Activated gamma-delta T cell treated with Interleukin-2 at 50 U/mL for 16 hours (primary cell): ENCODE measurements around the gene TTC29.

Experiments
- DNase-seq: peaks from one replicate; pipeline ENCODE4 v3.0.0-alpha.2; 2020

Gene TTC29, protein sequence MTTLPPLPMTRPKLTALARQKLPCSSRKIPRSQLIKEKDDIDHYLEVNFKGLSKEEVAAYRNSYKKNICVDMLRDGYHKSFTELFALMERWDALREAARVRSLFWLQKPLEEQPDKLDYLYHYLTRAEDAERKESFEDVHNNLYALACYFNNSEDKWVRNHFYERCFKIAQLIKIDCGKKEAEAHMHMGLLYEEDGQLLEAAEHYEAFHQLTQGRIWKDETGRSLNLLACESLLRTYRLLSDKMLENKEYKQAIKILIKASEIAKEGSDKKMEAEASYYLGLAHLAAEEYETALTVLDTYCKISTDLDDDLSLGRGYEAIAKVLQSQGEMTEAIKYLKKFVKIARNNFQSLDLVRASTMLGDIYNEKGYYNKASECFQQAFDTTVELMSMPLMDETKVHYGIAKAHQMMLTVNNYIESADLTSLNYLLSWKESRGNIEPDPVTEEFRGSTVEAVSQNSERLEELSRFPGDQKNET

GRCh38 chr4:146945556-146946374 lies at the start of gene TTC29:
TSS of gene TTC29 (minus strand) at chr4:146945864. CDS start at chr4:146939895, 5,969 bp downstream.
- DNase-seq: peak; percentile 76

GRCh38 chr4:146981651-146982050 lies 36.0 kb upstream of the TTC29 start:
- DNase-seq: no peak

GRCh38 chr4:146978641-146979040 lies 33.0 kb upstream of the TTC29 start:
- no peak for DNase-seq

DNA sequence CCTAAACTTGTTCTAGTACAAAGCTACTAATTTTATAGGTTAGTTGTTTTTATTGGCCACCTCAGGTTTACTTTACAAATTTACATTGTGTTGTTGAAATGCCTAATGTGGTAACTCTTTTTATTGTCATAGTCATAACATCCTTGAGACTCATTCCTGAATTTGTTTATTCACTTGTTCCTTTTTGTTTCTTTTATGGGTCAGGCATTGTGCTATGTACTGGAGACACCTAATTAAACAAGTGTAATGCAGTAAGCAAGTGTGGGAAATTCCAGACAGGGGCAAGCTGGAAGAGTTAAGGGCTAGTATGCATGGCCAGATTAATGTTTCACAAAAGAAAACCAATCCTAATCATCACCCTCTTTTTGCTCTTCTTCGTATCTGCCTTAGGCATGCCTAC lies 30.5 kb upstream of the TTC29 start:
- no peak for DNase-seq

- DNase-seq: no peak
Observed at GRCh38 chr4:146975527-146975926, 29.9 kb upstream of the TTC29 start.

- DNase-seq: no peak
Observed at GRCh38 chr4:146975036-146975435, 29.4 kb upstream of the TTC29 start.

GRCh38 chr4:146972036-146972435 lies 26.4 kb upstream of the TTC29 start:
- DNase-seq: no peak

DNA sequence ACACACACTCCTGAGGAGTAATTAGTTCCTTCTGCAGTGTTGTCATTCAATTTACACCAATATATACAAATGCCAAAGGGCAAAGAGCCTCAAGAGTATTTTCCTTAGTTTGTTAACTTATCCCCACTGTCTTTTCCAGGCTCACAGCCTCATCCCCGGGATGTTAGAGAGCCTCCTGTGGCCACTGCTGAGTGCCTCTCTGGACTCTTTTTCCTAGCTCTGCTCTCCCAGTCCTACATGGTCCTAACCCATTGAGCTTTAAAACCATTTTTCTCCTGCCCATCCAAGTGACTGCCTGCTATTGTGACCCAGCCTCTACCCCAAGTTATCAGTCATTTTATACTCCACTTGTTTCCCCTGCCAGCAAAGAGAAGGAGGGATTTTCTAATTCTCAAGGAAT lies 23.5 kb upstream of the TTC29 start:
- no peak for DNase-seq

GRCh38 chr4:146960634-146961033 lies 15.0 kb upstream of the TTC29 start:
- no peak for DNase-seq

DNA sequence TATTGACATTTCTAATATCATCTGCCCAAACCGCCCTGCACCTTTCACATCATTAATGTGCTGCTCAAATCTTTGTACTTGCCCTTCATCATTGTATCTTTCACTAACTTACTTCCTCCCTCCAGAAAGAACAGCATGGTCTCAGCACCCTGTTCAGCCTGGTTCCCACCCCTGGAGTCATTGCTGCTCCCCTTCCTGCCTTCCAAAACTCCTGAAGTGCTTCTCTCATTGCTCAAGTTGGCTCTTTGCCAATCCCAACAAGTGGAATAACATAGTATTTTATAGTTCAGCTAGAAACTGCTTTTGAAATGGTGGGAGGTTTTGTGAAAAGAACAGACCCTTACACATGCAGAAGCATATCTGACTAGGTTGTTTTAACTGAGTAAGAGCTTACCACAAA lies 14.0 kb upstream of the TTC29 start:
- no peak for DNase-seq

- no peak for DNase-seq
Observed at GRCh38 chr4:146957237-146957636, 11.6 kb upstream of the TTC29 start.

GRCh38 chr4:146952896-146953295 lies 7.2 kb upstream of the TTC29 start:
- DNase-seq: no peak

GRCh38 chr4:146949559-146949958 lies 3.9 kb upstream of the TTC29 start:
- DNase-seq: no peak

DNA sequence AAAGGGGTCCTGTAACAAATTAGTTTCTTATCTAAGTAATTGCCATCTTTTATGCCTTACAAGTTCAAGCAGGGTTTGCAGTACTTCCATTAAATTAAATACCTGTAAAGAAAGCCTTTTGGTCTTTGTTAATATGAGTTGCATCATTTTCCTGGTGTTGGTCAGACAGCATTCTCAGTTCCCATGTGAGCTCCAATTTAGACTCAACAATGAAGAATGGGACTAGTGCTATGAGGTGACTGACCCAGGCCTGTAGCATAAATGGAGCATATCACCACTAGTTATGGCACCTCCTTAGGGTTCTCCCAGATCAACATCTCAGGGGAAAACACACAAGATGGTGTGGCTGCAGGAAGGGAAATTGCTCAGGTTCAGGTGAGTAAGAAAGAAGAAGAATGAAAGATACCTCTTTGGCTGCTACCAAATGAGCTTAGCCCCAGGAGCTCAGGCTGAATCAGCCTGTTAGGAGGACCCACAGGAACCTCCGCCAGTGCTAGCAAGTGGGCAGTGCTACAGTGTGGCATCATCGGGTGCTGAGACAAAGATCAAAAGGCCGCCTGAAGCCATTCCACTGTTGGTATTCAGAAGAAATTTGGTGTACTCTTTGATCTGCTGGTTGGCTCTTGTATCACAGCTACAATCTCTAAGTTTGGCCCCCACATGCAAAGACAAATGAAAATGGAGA lies 1.8 kb downstream of the TTC29 start:
- DNase-seq: no peak

DNA sequence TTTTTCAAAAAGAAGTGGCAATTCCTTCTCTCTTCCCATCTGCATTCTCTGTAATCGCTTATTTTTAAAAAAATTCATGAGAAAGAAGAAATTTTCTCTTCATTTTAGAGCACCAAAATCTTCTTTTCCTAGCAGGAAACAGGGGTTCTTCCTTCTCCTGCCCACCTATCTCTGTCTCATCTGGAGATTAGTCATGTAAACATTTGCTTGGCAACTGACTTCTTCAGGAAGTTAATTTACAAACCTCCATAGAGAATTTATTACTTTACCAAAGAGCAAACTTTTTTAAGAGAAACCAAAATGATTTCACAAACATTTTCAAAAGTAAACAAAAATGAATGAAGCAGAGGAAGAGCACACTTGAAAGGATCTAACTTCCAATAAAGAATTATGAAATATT lies 13.5 kb downstream of the TTC29 start:
- DNase-seq: no peak

- no peak for DNase-seq
Observed at GRCh38 chr4:146930673-146931072, 15.0 kb downstream of the TTC29 start.

DNA sequence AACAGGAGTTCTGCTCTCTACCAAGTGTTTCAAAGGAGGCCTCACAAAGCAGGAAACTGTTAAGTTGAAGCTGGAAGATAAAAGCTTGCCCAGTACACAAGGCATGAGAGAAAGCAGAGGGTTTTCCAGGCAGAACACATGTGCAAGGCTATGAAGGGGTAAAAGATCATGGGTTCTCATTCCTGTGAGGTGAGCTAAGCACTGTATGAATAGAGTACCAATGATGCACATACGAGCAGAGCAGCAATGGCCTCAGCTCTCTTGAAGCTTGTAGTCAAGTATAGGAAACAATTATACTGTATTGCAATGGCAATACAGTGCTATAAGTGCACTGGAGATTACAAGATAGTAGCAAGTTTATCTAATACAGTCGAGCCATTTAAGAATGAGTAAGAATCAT lies 18.0 kb downstream of the TTC29 start:
- DNase-seq: no peak

- no peak for DNase-seq
Observed at GRCh38 chr4:146916479-146917076, 29.1 kb downstream of the TTC29 start.

DNA sequence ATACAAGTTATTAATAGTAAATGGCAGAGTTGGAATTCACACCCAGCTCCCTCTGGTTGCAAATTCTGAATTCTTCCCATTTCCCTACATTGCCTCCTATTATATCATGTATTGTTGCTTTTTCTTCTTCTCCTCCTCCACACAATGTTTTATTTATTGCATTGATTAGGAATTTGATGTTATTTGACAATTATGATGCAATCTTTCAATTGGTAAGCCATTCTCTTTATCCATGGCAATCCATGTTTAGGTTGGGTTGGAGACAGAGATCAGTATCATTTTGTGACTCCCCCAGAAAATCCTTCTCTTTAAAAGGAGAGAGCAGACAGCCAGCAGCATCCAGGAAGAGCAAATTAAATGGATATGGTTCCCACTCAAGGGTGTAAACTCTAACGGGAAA lies 30.5 kb downstream of the TTC29 start:
- no peak for DNase-seq

DNA sequence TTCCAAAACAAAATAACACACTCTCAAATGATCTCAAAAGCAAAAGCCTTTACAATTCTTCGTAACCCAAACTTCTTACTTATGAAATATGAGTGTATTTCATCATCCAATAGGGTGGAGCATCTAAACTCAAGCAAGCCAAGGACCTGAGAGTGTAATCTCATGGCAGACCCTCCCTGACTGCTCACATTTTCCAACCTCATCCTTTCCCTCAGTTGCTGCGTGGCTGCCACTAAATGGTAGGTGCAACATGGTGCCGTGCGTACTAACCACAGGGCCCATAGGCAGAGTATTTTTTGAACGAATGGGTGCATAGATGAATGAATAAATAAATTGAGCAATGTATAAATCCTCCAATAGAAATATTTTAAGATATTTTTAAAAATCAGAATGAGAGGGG lies 45.4 kb downstream of the TTC29 start:
- no peak for DNase-seq

DNA sequence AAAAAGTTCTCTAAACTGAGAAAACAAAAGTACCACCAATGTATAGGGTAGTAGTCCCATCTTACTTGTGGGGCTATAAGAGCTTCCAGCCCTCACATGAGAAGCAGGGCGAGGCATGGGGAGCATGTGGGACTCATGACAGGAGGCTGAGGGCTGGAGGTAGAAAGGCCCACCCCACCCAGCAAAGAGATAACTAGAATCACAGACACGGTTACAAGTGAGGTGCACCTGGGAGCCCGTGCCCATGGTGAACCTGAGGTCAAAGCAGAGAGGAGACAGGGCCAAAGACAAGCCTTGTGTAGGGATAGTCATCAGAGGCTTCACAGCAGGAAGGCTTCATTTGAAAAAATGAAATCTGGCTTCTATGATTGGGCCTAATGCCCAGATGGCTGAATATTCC lies 55.4 kb downstream of the TTC29 start:
- no peak for DNase-seq

GRCh38 chr4:146883070-146883469 lies 62.6 kb downstream of the TTC29 start:
- no peak for DNase-seq

DNA sequence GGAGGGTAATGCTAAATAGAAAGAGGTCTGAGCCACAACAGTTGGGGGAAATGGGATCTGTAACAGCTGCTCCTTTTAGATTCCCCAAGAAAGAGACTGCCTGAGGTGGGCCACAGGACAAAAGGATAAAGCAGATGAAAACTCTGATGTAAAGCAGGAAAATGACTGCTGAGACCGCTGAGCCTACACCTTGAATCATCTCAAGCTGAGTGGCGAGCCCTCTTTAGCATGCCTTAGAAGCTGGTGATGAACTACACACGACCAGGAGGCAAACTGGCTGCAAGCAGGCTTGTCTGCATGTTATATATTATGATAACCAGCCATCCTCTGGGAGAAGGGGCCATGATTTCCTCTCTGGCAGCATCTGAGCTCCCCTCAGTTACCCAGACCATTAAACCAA lies 88.4 kb downstream of the TTC29 start:
- no peak for DNase-seq
